ENCODE measurements around the gene ATP6V1F. TPM values are rescaled to one million over a fixed set of nuclear protein-coding genes. Genes with fewer than 3 reads are reported as not detected.

Gene ATP6V1F
- polyA plus RNA-seq, 2 donors = 260 to 273 TPM

- no peak overlapping the region for H3K27ac ChIP-seq (ENCODE audit: low read depth in 2 of 2, low read length in 1 of 2)
- WGBS, 2 donors = 81 to 83% methylated on average over 10 of the region's 10 CpGs
- no peaks in the 10 kb centered on the region for H3K9me3 ChIP-seq (ENCODE audit: control insufficient read depth in 2 of 2, insufficient read depth in 1 of 2, low read depth in 1 of 2, low read length in 1 of 2)
- no peaks in the 10 kb centered on the region for H3K27me3 ChIP-seq (ENCODE audit: control insufficient read depth in 1 of 2, insufficient read depth in 2 of 2, low read length in 2 of 2)
- no peak overlapping the region for H3K4me3 ChIP-seq (ENCODE audit: low read depth in 1 of 2, low read length in 2 of 2)
- peaks cover 0 to 2% of the 10 kb centered on the region in 2 donors for H3K4me1 ChIP-seq (ENCODE audit: control insufficient read depth in 2 of 2, insufficient read depth in 2 of 2, low read length in 1 of 2)
- no peaks in the 10 kb centered on the region for H3K36me3 ChIP-seq (ENCODE audit: control insufficient read depth in 2 of 2, insufficient read depth in 2 of 2, low read length in 1 of 2)
Observed at GRCh38 chr7:128881458-128882125, 18.9 kb downstream of the ATP6V1F start.

GRCh38 chr7:128882134-128882533 is 19.5 kb downstream of the ATP6V1F start:
- H3K9me3 ChIP-seq (ENCODE audit: control insufficient read depth in 2 of 2, insufficient read depth in 1 of 2, low read depth in 1 of 2, low read length in 1 of 2) = no peaks in the 10 kb centered on the region
- H3K27ac ChIP-seq (ENCODE audit: low read depth in 2 of 2, low read length in 1 of 2) = no peak overlapping the region
- H3K4me1 ChIP-seq (ENCODE audit: control insufficient read depth in 2 of 2, insufficient read depth in 2 of 2, low read length in 1 of 2) = no peaks in the 10 kb centered on the region
- no peaks in the 10 kb centered on the region for H3K36me3 ChIP-seq (ENCODE audit: control insufficient read depth in 2 of 2, insufficient read depth in 2 of 2, low read length in 1 of 2)
- H3K4me3 ChIP-seq (ENCODE audit: low read depth in 1 of 2, low read length in 2 of 2) = no peak overlapping the region
- no peaks in the 10 kb centered on the region for H3K27me3 ChIP-seq (ENCODE audit: control insufficient read depth in 1 of 2, insufficient read depth in 2 of 2, low read length in 2 of 2)
- 87% methylated on average over 8 of the region's 8 CpGs for WGBS, 2 donors

- Histone ChIP-seq H3K36me3 (ENCODE audit: control insufficient read depth in 2 of 2, insufficient read depth in 2 of 2, low read length in 1 of 2) (no peaks in the 10 kb centered on the region), H3K4me1 (ENCODE audit: control insufficient read depth in 2 of 2, insufficient read depth in 2 of 2, low read length in 1 of 2) (no peaks in the 10 kb centered on the region), H3K27ac (ENCODE audit: low read depth in 2 of 2, low read length in 1 of 2) (no peak overlapping the region), H3K9me3 (ENCODE audit: control insufficient read depth in 2 of 2, insufficient read depth in 1 of 2, low read depth in 1 of 2, low read length in 1 of 2) (no peaks in the 10 kb centered on the region), H3K4me3 (ENCODE audit: low read depth in 1 of 2, low read length in 2 of 2) (no peak overlapping the region), H3K27me3 (ENCODE audit: control insufficient read depth in 1 of 2, insufficient read depth in 2 of 2, low read length in 2 of 2) (no peaks in the 10 kb centered on the region)
- 37 to 40% methylated on average over 19 of the region's 19 CpGs for WGBS, 2 donors
Observed at GRCh38 chr7:128883622-128884448, 21.2 kb downstream of the ATP6V1F start.

GRCh38 chr7:128884561-128885369 is 22.1 kb downstream of the ATP6V1F start:
- Histone ChIP-seq H3K4me3 (ENCODE audit: low read depth in 1 of 2, low read length in 2 of 2) (no peak overlapping the region), H3K4me1 (ENCODE audit: control insufficient read depth in 2 of 2, insufficient read depth in 2 of 2, low read length in 1 of 2) (no peaks in the 10 kb centered on the region), H3K9me3 (ENCODE audit: control insufficient read depth in 2 of 2, insufficient read depth in 1 of 2, low read depth in 1 of 2, low read length in 1 of 2) (no peaks in the 10 kb centered on the region), H3K36me3 (ENCODE audit: control insufficient read depth in 2 of 2, insufficient read depth in 2 of 2, low read length in 1 of 2) (no peaks in the 10 kb centered on the region), H3K27ac (ENCODE audit: low read depth in 2 of 2, low read length in 1 of 2) (no peak overlapping the region), H3K27me3 (ENCODE audit: control insufficient read depth in 1 of 2, insufficient read depth in 2 of 2, low read length in 2 of 2) (no peaks in the 10 kb centered on the region)
- 80% methylated on average over 26 of the region's 26 CpGs for WGBS, 2 donors

- no peak overlapping the region for H3K4me3 ChIP-seq (ENCODE audit: low read depth in 1 of 2, low read length in 2 of 2)
- no peaks in the 10 kb centered on the region for H3K9me3 ChIP-seq (ENCODE audit: control insufficient read depth in 2 of 2, insufficient read depth in 1 of 2, low read depth in 1 of 2, low read length in 1 of 2)
- no peak overlapping the region for H3K27ac ChIP-seq (ENCODE audit: low read depth in 2 of 2, low read length in 1 of 2)
- 86 to 87% methylated on average over 10 of the region's 10 CpGs for WGBS, 2 donors
- peaks cover 0 to 1% of the 10 kb centered on the region in 2 donors for H3K27me3 ChIP-seq (ENCODE audit: control insufficient read depth in 1 of 2, insufficient read depth in 2 of 2, low read length in 2 of 2)
- H3K36me3 ChIP-seq (ENCODE audit: control insufficient read depth in 2 of 2, insufficient read depth in 2 of 2, low read length in 1 of 2) = no peaks in the 10 kb centered on the region
- H3K4me1 ChIP-seq (ENCODE audit: control insufficient read depth in 2 of 2, insufficient read depth in 2 of 2, low read length in 1 of 2) = no peaks in the 10 kb centered on the region
Observed at GRCh38 chr7:128885370-128886187, 22.9 kb downstream of the ATP6V1F start.

GRCh38 chr7:128886391-128887168 is 23.9 kb downstream of the ATP6V1F start:
- no peaks in the 10 kb centered on the region for H3K9me3 ChIP-seq (ENCODE audit: control insufficient read depth in 2 of 2, insufficient read depth in 1 of 2, low read depth in 1 of 2, low read length in 1 of 2)
- 64 to 78% methylated on average over 14 of the region's 14 CpGs for WGBS, 2 donors
- no peak overlapping the region for H3K27ac ChIP-seq (ENCODE audit: low read depth in 2 of 2, low read length in 1 of 2)
- peaks cover 0 to 9% of the 10 kb centered on the region in 2 donors for H3K4me1 ChIP-seq (ENCODE audit: control insufficient read depth in 2 of 2, insufficient read depth in 2 of 2, low read length in 1 of 2)
- peaks cover 0 to 3% of the 10 kb centered on the region in 2 donors for H3K27me3 ChIP-seq (ENCODE audit: control insufficient read depth in 1 of 2, insufficient read depth in 2 of 2, low read length in 2 of 2)
- no peak overlapping the region for H3K4me3 ChIP-seq (ENCODE audit: low read depth in 1 of 2, low read length in 2 of 2)
- no peaks in the 10 kb centered on the region for H3K36me3 ChIP-seq (ENCODE audit: control insufficient read depth in 2 of 2, insufficient read depth in 2 of 2, low read length in 1 of 2)

- Histone ChIP-seq H3K4me3 (ENCODE audit: low read depth in 1 of 2, low read length in 2 of 2) (no peak overlapping the region), H3K27ac (ENCODE audit: low read depth in 2 of 2, low read length in 1 of 2) (no peak overlapping the region), H3K9me3 (ENCODE audit: control insufficient read depth in 2 of 2, insufficient read depth in 1 of 2, low read depth in 1 of 2, low read length in 1 of 2) (no peaks in the 10 kb centered on the region), H3K4me1 (ENCODE audit: control insufficient read depth in 2 of 2, insufficient read depth in 2 of 2, low read length in 1 of 2) (peaks cover under 1 to 15% of the 10 kb centered on the region in 2 donors), H3K36me3 (ENCODE audit: control insufficient read depth in 2 of 2, insufficient read depth in 2 of 2, low read length in 1 of 2) (no peaks in the 10 kb centered on the region), H3K27me3 (ENCODE audit: control insufficient read depth in 1 of 2, insufficient read depth in 2 of 2, low read length in 2 of 2) (peaks cover 0 to 3% of the 10 kb centered on the region in 2 donors)
- 91 to 92% methylated on average over 7 of the region's 7 CpGs for WGBS, 2 donors
Observed at GRCh38 chr7:128887169-128888038, 24.7 kb downstream of the ATP6V1F start.
